HG02852 (cell line): ENCODE data around the gene FYCO1.

Experiments
- ATAC-seq: cut with Tn5 transposase; IDR thresholded peaks from one replicate; pipeline ENCODE4 v1.9.1; 2021; ENCODE audit warnings: mild to moderate bottlenecking, moderate library complexity; ENCODE audit not compliant: unreplicated experiment

The FYCO1 gene

GRCh38 chr3:45946307-45946706 is 49.3 kb downstream of the FYCO1 start:
- ATAC-seq, result no peak

- no peak for ATAC-seq
Measured at GRCh38 chr3:45944830-45945620, 50.6 kb downstream of the FYCO1 start.

GRCh38 chr3:45943207-45943846 is 52.3 kb downstream of the FYCO1 start, which contains the start of gene CXCR6:
CXCR6 (plus strand) TSS chr3:45943464; CDS start chr3:45946482, 3,018 bp downstream.
- ATAC-seq, result no peak

- ATAC-seq, result no peak
Measured at GRCh38 chr3:45942051-45942825, 53.4 kb downstream of the FYCO1 start.

- no peak for ATAC-seq
Measured at GRCh38 chr3:45940781-45941365, 54.8 kb downstream of the FYCO1 start.

DNA sequence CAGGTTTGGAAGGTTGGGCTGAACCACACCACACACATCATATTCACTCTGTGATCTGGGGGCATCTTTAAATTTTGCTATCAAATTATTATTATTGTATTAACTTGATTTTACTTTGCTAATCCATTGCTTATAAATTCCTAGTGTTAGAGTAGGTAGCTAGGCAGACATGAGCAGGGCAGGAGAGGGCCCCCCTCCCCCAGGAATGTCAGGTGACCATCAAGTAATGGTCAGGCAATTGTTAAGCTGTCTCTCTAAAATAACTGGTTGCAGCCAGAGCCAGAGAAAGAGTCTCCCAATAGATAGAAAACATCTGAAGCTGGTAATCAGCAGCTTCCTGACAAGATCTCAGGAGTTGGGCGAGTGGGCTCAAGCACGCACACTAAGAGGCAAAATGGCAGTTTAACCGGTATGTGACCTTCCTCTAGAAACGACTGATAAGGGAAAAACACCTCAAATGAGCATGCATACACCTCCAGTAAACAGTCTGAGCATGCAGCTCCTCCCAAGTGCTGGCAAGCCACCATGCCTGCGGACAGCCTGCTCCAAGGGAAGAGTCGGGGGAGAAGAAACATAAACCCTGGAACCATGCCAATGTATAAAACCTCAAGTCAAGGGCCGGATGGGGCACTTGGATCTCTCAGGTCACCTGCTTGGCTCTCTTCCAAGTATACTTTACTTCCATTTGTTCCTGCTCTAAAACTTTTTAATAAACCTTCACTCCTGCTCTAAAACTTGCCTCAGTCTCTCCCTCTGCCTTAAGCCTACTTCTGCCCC is 55.4 kb downstream of the FYCO1 start:
- no peak for ATAC-seq

- ATAC-seq, result no peak
Measured at GRCh38 chr3:45939341-45939771, 56.3 kb downstream of the FYCO1 start.

DNA sequence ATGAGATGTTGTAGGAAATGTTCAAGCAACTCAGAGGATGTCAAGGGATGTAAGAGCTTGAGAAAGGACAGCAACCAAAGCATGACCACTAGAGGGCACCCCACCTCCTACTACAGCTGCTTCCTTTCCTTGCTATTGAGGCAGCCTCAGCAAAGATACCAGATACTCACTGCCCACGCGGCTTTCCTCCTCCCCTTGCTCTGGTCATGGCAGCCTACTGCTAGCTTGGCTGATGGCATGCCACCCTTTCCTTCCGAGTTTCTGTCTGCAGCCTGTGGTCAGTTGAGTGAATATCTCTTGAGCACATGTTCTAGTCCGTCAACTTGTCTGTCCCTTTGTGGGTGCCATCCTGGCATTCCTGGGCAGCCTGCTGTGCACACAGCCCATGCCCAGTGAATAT is 56.8 kb downstream of the FYCO1 start:
- no peak for ATAC-seq

- ATAC-seq, result no peak
Measured at GRCh38 chr3:45938043-45938435, 57.6 kb downstream of the FYCO1 start.

GRCh38 chr3:45937206-45938042 is 58.2 kb downstream of the FYCO1 start:
- no peak for ATAC-seq

DNA sequence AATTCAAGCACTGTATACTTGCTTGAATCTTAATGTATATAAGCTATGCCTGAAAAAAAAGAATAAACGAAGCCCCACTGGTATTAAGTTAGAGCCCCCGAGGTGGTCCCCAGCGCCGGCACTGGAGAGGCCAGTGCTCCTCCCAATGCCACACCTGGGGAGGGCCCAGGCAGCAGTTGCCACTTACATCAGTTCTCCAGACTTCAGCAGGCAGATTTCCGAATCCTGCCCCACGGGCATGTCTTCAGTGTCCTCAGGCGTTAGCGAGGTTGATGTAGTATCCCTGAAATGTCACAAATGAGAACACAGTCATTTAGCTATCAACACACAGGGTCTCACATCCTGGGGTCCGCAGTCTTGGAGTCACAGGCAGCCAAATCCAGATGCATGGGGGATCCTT is 59.4 kb downstream of the FYCO1 start:
- no peak for ATAC-seq

DNA sequence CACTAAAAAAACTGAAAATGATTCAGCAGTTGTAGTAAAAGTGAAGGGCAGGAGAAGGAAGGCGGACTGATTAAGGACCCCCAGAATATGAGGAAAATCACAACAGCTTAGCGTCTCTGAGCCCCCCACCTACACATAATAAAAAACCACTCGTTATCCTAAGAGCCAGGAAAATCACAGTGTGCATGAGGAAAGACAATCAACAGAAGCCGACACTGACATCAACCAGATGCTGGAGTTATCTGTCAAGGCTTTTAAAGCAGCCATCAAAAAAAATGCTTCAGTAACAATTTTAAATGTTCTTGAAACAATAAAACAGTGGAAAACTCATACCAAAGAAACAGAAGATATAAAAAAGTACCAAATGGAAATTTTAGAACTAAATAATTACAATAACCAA is 62.0 kb downstream of the FYCO1 start:
- no peak for ATAC-seq

DNA sequence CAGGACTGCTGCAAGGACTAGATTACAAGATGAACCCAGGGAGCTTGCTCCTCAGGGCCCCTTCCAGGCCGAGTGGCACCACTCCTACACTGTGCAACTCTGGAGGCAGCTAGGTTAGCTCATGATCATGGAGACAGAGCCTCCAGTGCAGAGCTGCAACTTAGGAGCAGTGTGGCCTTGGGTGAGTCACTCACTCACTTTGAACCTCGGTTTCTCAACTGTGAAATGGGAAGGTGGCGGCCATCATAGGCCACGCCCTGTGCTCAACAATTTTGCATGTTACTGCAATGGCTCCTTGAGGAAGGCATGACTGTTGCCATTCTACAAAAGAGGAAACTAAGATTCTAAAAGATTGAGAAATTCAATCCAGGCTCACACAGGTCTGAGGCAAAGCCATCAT is 63.5 kb downstream of the FYCO1 start:
- ATAC-seq, result no peak

DNA sequence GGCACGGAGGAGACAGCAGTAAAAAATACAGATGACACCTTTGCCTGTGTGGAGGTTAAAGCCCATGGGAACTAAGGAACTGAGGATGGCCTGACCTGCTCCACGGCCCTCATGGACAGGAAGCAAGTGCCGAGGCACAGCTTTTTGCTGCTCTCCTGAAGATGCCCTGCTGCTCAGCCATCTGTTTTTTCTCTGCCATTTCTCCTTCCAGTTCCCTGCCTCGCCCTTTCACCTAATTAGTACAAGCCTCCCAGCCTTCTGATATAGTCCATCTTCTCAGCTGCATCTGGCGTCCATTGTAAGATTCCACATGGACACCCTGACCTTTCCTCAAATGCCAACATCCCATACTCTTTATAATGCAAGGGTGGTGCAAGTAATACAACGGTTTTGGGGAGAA is 64.1 kb downstream of the FYCO1 start:
- no peak for ATAC-seq

DNA sequence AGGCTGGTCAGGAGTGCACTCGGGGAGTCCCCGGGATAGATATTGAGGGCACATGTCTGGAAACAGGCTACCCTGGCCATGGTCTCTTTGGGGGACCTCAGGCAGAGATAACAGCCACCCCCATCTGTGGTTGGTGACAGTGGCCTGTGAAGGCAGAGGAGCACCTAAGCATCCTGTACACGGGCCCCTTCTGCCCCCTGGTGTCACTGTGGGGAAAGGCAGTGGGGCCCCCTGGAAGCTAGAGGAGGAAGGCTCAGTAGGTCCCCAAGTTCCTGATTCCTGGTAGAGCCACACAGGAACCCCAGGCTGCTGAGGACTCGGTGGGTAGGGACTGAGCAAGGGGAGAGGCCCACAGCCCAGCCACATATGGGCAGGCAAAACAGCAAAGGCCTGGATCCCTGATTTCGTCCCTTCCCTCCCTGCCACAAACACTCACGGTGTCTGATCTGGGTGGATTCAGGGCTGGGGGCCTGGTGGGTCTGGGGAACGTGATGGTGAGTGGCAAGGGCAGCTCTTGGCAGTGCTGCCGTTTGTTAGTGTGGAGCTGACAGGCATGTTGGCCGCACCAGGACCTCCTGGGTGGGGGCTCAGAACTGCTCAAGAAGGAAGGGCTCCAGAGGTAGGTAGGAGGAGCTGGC is 66.5 kb downstream of the FYCO1 start:
- ATAC-seq, result peak; percentile 56

DNA sequence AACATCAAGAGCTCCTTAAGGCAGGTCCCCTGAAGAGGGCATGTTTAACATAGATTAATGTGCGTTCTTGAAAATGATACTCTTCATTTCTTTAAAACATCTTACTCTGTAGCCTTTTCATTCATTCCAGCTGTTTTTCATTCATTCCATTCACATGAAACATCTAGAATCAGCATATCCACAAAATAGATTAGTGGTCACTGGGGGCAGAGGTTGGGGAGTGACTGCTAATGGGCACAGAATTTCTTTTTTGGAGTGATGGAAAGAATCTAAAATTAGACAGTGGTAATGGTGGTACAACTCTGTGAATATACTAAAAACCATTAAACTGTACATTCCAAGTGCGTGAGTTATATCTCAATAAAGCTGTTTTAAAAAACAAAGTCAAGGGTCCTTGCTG is 67.7 kb downstream of the FYCO1 start:
- no peak for ATAC-seq

- ATAC-seq, result no peak
Measured at GRCh38 chr3:45923755-45924154, 71.9 kb downstream of the FYCO1 start.

- ATAC-seq, result no peak
Measured at GRCh38 chr3:45922950-45923590, 72.6 kb downstream of the FYCO1 start.

- no peak for ATAC-seq
Measured at GRCh38 chr3:45922039-45922326, 73.6 kb downstream of the FYCO1 start.
